ENCODE measurements around the gene WFDC10A. TPM values are rescaled to one million over a fixed set of nuclear protein-coding genes. Genes with fewer than 3 reads are reported as not detected.
A peak's percentile ranks its signal among the peaks of the same experiment; 100 is the strongest.

WFDC10A gene
- total and polyA plus RNA-seq, 9 of the 15 experiments (the other 6 are each of a cell fraction or from before 2014, with no cell fraction given) = not detected

GRCh38 chr20:45592574-45593189 lies 36.9 kb upstream of the WFDC10A start (continued):
- TF ChIP-seq DEAF1 (CRISPR knock-in tag; IDR thresholded peaks at IDR 0.05) (peak; percentile 59; the same call in 1 of the 2 replicates), CEBPB (tag; IDR thresholded peaks at IDR 0.05) (0 out of 2 replicates have a peak, but pooled peaks have one; percentile 14), ZNF395 (CRISPR knock-in tag; IDR thresholded peaks at IDR 0.05) (no peak), KLF16 (IDR thresholded peaks at IDR 0.05) (peak; percentile 47; the same call in 1 of the 2 replicates), RAD21 (CRISPR knock-in tag; conservative IDR thresholded peaks at IDR 0.05 in 1 of 2, IDR thresholded peaks at IDR 0.05 in 1 of 2) (peak; percentile 79 to 83), ZNF830 (CRISPR knock-in tag; IDR thresholded peaks at IDR 0.05) (no peak), RFX5 (IDR thresholded peaks at IDR 0.05; ENCODE audit: low read depth, low read length) (no peak), NR3C1 (CRISPR knock-in tag; IDR thresholded peaks at IDR 0.05) (no peak), TARDBP (IDR thresholded peaks at IDR 0.05) (no peak), PREB (CRISPR knock-in tag; IDR thresholded peaks at IDR 0.05) (no peak), CTCF (IDR thresholded peaks at IDR 0.05 in 2 of 3, conservative IDR thresholded peaks at IDR 0.05 in 1 of 3; ENCODE audit: insufficient read depth in 2 of 3, low read depth in 1 of 3, low read length in 3 of 3) (peak; percentile 87 to 99 (median 99)), ZFP36 (IDR thresholded peaks at IDR 0.05; ENCODE audit: low read depth, low read length, partially characterized antibody) (no peak), CC2D1A (IDR thresholded peaks at IDR 0.05) (0 out of 2 replicates have a peak, but pooled peaks have one; percentile 32), MAZ (CRISPR knock-in tag; conservative IDR thresholded peaks at IDR 0.05 in 1 of 2, IDR thresholded peaks at IDR 0.05 in 1 of 2) (0 out of 4 replicates have a peak, but pooled peaks of 1 of the 2 experiments have one; percentile 16), ARID3A (IDR thresholded peaks at IDR 0.05; ENCODE audit: borderline replicate concordance, low read depth, low read length) (peak; percentile 94), MEIS2 (IDR thresholded peaks at IDR 0.05; ENCODE audit: partially characterized antibody) (peak; percentile 38), ILF3 (IDR thresholded peaks at IDR 0.05; ENCODE audit: borderline replicate concordance) (no peak), RCOR1 (IDR thresholded peaks at IDR 0.05; ENCODE audit: borderline replicate concordance in 1 of 2, low read depth in 2 of 2, low read length in 2 of 2) (peak in 1 of 2 experiments; percentile 21; a peak in 1 of 4 replicates)

All from K562 (cell line).